Omental fat pad (tissue), 4 donors: ENCODE measurements around the gene PLCB4. TPM values are rescaled to one million over a fixed set of nuclear protein-coding genes. Genes with fewer than 3 reads are reported as not detected.

Experiments used
- ATAC-seq: fragments of 150-250 bp; one replicate; pipeline ENCODE4 v1.9.1; 2016; ENCODE audit warnings: mild to moderate bottlenecking, moderate library complexity; ENCODE audit not compliant: low FRiP score
- DNase-seq: peaks from one replicate; pipeline ENCODE4 v3.0.0-alpha.2; 2019; ENCODE audit warnings: low spot score
- CTCF ChIP-seq, 3 donors: fragments of 450-650 bp; IDR thresholded peaks; one replicate each; pipeline ENCODE4 v1.5.1; 2016 to 2017; ENCODE audit warnings: antibody characterized with exemption in 3 of 3, mild to moderate bottlenecking in 3 of 3, moderate library complexity in 2 of 3
- total RNA-seq, 4 donors: library from RNA; depleted of rRNA; stranded (reverse); fragments of >200 nt; gene quantifications; one replicate each; pipeline ENCODE4 v1.1.0, GENCODE V29; 2016

Gene PLCB4
- total RNA-seq, 4 donors from 2014 or later, result 6.6 to 18.4 (median 11.4) TPM

GRCh38 chr20:9395971-9396370 lies 327.1 kb downstream of the PLCB4 start:
- DNase-seq (no peak), ATAC-seq (no peak)
- TF ChIP-seq CTCF (IDR thresholded peaks at IDR 0.05), result no peak

DNA sequence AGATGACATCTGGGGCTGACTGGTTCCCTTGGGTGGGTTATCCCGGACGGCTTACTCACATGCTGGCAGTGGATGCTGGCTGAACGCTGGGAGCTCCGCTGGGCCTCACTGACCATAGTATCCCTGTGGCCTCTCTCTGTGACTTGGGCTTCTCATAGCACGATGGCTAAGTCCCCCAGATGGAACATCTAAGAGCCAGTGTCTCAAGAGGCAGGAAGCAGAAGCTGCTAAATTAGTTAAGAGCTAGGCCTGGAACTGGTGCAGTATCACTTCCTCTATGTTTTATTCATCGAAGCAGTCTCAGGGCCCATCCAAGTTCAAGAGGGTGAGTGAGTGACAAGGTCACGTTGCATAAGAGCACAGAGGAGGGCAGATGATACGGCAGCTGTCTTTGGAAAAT lies 329.0 kb downstream of the PLCB4 start:
- DNase-seq (no peak), ATAC-seq (no peak)
- no peak for TF ChIP-seq CTCF (IDR thresholded peaks at IDR 0.05)

DNA sequence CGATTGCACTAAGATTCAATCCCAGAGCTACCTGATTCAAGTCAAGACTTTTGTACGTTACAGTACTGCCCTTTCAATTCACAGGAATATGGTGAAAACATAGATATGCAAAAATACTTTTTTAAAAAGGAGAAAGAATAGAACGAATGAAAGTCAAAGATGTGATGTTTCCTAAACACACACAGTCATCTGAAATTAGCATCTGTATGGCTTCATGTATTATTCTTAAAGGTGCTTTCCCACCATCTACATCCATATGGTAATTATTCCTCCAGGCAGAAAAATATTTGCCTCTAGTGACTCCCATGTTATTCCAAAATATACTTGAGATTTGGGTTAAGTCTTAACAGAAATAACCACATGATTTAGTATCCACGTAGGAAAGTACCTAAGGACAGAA lies 330.0 kb downstream of the PLCB4 start:
- ATAC-seq, result no peak
- no peak for TF ChIP-seq CTCF (IDR thresholded peaks at IDR 0.05)
- DNase-seq, result no peak

GRCh38 chr20:9399322-9399721 lies 330.4 kb downstream of the PLCB4 start:
- DNase-seq (no peak), ATAC-seq (no peak)

GRCh38 chr20:9400171-9401025 lies 331.5 kb downstream of the PLCB4 start:
- DNase-seq (no peak), ATAC-seq (no peak)
- no peak for TF ChIP-seq CTCF (IDR thresholded peaks at IDR 0.05)

More at GRCh38 chr20:9399322-9399721, 330.4 kb downstream of the PLCB4 start:
- TF ChIP-seq CTCF (IDR thresholded peaks at IDR 0.05), result no peak

DNA sequence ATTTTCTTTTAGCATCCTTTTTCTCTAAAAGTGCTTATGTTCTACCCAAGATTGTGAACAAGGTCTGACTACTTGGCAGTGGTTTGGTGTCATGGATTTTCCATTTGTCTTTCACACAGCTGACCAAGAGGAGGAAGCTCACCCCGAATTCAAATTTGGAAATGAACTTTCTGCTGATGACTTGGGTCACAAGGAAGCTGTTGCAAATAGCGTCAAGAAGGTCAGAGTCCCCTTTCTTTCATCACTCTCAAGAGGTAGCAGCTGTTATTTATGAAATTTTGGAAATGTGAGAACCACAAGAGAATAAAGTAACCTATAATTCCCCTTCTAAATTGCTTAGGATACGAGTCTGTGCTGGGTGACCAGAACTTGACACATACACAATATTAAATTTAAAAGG lies 332.5 kb downstream of the PLCB4 start:
- no peak for TF ChIP-seq CTCF (IDR thresholded peaks at IDR 0.05)
- DNase-seq (no peak), ATAC-seq (no peak)

GRCh38 chr20:9402141-9402540 lies 333.3 kb downstream of the PLCB4 start:
- DNase-seq (no peak), ATAC-seq (no peak)
- no peak for TF ChIP-seq CTCF (IDR thresholded peaks at IDR 0.05)
